ENCODE results near the gene GRIK2.

GRCh38 chr6:101433141-101433540 is 39.6 kb downstream of the GRIK2 start:
- no peak for TF ChIP-seq JUND (IDR thresholded peaks at IDR 0.05)
- TF ChIP-seq EP300 (IDR thresholded peaks at IDR 0.05; ENCODE audit: borderline replicate concordance in 1 of 2, low read depth in 1 of 2, low read length in 1 of 2), result no peak
- TF ChIP-seq, protein P1, sequence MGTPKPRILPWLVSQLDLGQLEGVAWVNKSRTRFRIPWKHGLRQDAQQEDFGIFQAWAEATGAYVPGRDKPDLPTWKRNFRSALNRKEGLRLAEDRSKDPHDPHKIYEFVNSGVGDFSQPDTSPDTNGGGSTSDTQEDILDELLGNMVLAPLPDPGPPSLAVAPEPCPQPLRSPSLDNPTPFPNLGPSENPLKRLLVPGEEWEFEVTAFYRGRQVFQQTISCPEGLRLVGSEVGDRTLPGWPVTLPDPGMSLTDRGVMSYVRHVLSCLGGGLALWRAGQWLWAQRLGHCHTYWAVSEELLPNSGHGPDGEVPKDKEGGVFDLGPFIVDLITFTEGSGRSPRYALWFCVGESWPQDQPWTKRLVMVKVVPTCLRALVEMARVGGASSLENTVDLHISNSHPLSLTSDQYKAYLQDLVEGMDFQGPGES (IDR thresholded peaks at IDR 0.05; ENCODE audit: low read depth, low read length), result no peak
- TF ChIP-seq, protein P2, sequence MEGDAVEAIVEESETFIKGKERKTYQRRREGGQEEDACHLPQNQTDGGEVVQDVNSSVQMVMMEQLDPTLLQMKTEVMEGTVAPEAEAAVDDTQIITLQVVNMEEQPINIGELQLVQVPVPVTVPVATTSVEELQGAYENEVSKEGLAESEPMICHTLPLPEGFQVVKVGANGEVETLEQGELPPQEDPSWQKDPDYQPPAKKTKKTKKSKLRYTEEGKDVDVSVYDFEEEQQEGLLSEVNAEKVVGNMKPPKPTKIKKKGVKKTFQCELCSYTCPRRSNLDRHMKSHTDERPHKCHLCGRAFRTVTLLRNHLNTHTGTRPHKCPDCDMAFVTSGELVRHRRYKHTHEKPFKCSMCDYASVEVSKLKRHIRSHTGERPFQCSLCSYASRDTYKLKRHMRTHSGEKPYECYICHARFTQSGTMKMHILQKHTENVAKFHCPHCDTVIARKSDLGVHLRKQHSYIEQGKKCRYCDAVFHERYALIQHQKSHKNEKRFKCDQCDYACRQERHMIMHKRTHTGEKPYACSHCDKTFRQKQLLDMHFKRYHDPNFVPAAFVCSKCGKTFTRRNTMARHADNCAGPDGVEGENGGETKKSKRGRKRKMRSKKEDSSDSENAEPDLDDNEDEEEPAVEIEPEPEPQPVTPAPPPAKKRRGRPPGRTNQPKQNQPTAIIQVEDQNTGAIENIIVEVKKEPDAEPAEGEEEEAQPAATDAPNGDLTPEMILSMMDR (IDR thresholded peaks at IDR 0.05), result no peak
- TF ChIP-seq MAX (IDR thresholded peaks at IDR 0.05; ENCODE audit: low read depth), result no peak
- no peak for TF ChIP-seq YY1 (IDR thresholded peaks at IDR 0.05; ENCODE audit: low read depth)
- no peak for TF ChIP-seq CHD2 (IDR thresholded peaks at IDR 0.05; ENCODE audit: low read length, partially characterized antibody)
- TF ChIP-seq MXI1 (IDR thresholded peaks at IDR 0.05; ENCODE audit: low read depth, low read length), result no peak
- no peak for TF ChIP-seq USF1 (IDR thresholded peaks at IDR 0.05; ENCODE audit: borderline replicate concordance, low read depth)
- no peak for TF ChIP-seq PBX3 (IDR thresholded peaks at IDR 0.05)
